B cell (primary cell): ENCODE results near the gene SLIT3. TPM values are rescaled to one million over a fixed set of nuclear protein-coding genes. Genes with fewer than 3 reads are reported as not detected.

Source experiments
- ATAC-seq: fragments of 200-7000 bp; cut with Tn5 transposase; one replicate; pipeline ENCODE4 v1.10.0; 2021; ENCODE audit warnings: low read depth, mild to moderate bottlenecking, moderate number of reproducible peaks, moderate library complexity
- CTCF ChIA-PET: fragments of 350-600 bp; sonication (Branson Sonifier 250); formaldehyde crosslinking; loops from one replicate; lab custom pipeline; 2021; ENCODE audit warnings: antibody characterized with exemption, inconsistent platforms; lab: Charles Lee
- POLR2A ChIA-PET: fragments of 350-600 bp; sonication (Branson Sonifier 250); formaldehyde crosslinking; loops from one replicate; lab custom pipeline; 2021; ENCODE audit warnings: antibody characterized with exemption; lab: Charles Lee
- DNase-seq: peaks from one replicate; pipeline ENCODE4 v3.0.0; 2013
- H2AFZ ChIP-seq: 2 replicates; pipeline ENCODE4 v1.6.1; 2012; ENCODE audit warnings: mild to moderate bottlenecking, low read depth, low read length; ENCODE audit not compliant: insufficient read depth, poor library complexity, severe bottlenecking
- H3K27ac ChIP-seq, 2 donors: 1 replicate in 1 of 2; 2 replicates in 1 of 2; pipeline ENCODE4 v1.5.1; 2012 to 2013; ENCODE audit warnings: low read length in 2 of 2, mild to moderate bottlenecking in 2 of 2, moderate library complexity in 1 of 2
- H3K27me3 ChIP-seq, 4 experiments: fragments of 200-600 bp in 1 of 4; sonication (generic) in 1 of 4; replicated peaks in 1 of 4; 1 replicate in 2 of 4; 2 replicates in 2 of 4; pipeline versions ENCODE4 v1.6.1 to v1.7.0; 2013 to 2016; ENCODE audit warnings: low read length in 3 of 4, mild to moderate bottlenecking in 2 of 4, mixed read lengths in 1 of 4, moderate library complexity in 1 of 4; ENCODE audit not compliant: insufficient read depth in 4 of 4, control insufficient read depth in 3 of 4; ENCODE audit errors: control extremely low read depth in 1 of 4
- H3K36me3 ChIP-seq, 2 experiments: replicated peaks in 1 of 2; 1 replicate in 1 of 2; 2 replicates in 1 of 2; pipeline versions ENCODE4 v1.6.1 to v1.7.1; 2013; ENCODE audit warnings: low read length in 1 of 2; ENCODE audit not compliant: insufficient read depth in 2 of 2, control insufficient read depth in 1 of 2; ENCODE audit errors: control extremely low read depth in 1 of 2, extremely low read depth in 1 of 2
- H3K4me1 ChIP-seq, 2 donors: fragments of 200-600 bp in 1 of 2; sonication (generic) in 1 of 2; 1 replicate in 1 of 2; 2 replicates in 1 of 2; pipeline versions ENCODE4 v1.5.1 to v1.6.1; 2013 to 2017; ENCODE audit warnings: low read length in 2 of 2; ENCODE audit not compliant: control insufficient read depth in 2 of 2, insufficient read depth in 2 of 2
- H3K4me2 ChIP-seq: replicated peaks from 2 replicates; pipeline ENCODE3; 2012; ENCODE audit warnings: mild to moderate bottlenecking, low read depth, low read length; ENCODE audit not compliant: poor library complexity, severe bottlenecking
- H3K4me3 ChIP-seq, 5 experiments: fragments of 200-600 bp in 1 of 5; sonication (generic) in 1 of 5; 1 replicate in 3 of 5; 2 replicates in 2 of 5; pipeline versions ENCODE4 v1.5.1 to v1.7.0; 2011 to 2016; ENCODE audit warnings: low read length in 4 of 5, mild to moderate bottlenecking in 4 of 5, low read depth in 2 of 5, control low read depth in 1 of 5, moderate library complexity in 1 of 5; ENCODE audit not compliant: insufficient read depth in 1 of 5; ENCODE audit errors: control extremely low read depth in 1 of 5, extremely low read depth in 1 of 5
- H3K79me2 ChIP-seq: fragments of 200-600 bp; sonication (generic); one replicate; pipeline ENCODE4 v1.6.0; 2016; ENCODE audit warnings: low read length; ENCODE audit not compliant: control insufficient read depth, insufficient read depth
- H3K9ac ChIP-seq: fragments of 200-600 bp; sonication (generic); 2 replicates; pipeline ENCODE4 v1.6.1; 2017; ENCODE audit warnings: mild to moderate bottlenecking, low read length, moderate library complexity
- H3K9me3 ChIP-seq, 3 donors: one replicate each; pipeline versions ENCODE4 v1.6.1 to v1.7.1; 2013; ENCODE audit warnings: low read length in 2 of 3; ENCODE audit not compliant: control insufficient read depth in 2 of 3, insufficient read depth in 1 of 3; ENCODE audit errors: control extremely low read depth in 1 of 3
- H4K20me1 ChIP-seq: 2 replicates; pipeline ENCODE4 v1.6.0; 2012; ENCODE audit warnings: mild to moderate bottlenecking, low read length; ENCODE audit not compliant: insufficient read depth, control insufficient read depth, poor library complexity, severe bottlenecking
- H3K27ac Mint-ChIP-seq: one replicate; pipeline ENCODE4 v1.8.0; 2021; ENCODE audit warnings: mixed read lengths
- H3K27me3 Mint-ChIP-seq: one replicate; pipeline ENCODE4 v1.8.0; 2021; ENCODE audit warnings: mixed read lengths
- H3K4me1 Mint-ChIP-seq: one replicate; pipeline ENCODE4 v1.8.0; 2021; ENCODE audit warnings: mixed read lengths
- H3K4me3 Mint-ChIP-seq: one replicate; pipeline ENCODE4 v1.8.0; 2021; ENCODE audit warnings: mixed read lengths
- H3K9me3 Mint-ChIP-seq: one replicate; pipeline ENCODE4 v1.8.0; 2022; ENCODE audit warnings: mixed read lengths; ENCODE audit not compliant: insufficient read depth
- EZH2 ChIP-seq: IDR thresholded peaks from 2 replicates; pipeline ENCODE4 v1.6.1; 2012; ENCODE audit warnings: borderline replicate concordance, low read depth, mild to moderate bottlenecking, moderate library complexity, low read length; ENCODE audit not compliant: insufficient read depth, poor library complexity, severe bottlenecking
- WGBS: methylation state at CpG from one replicate; pipeline ENCODE4 v1.1.5; 2013; ENCODE audit warnings: missing lambda C conversion rate; ENCODE audit not compliant: insufficient coverage; 5-methylcytosine and 5-hydroxymethylcytosine counted together
- intact Hi-C: fragments of 100-400 bp; cut with micrococcal nuclease; formaldehyde crosslinking; loops from one replicate; pipeline ENCODE4 v1.10.0; 2022
- polyA plus RNA-seq: library from polyadenylated mRNA; depleted of rRNA; stranded (reverse); fragments of >200 nt; gene quantifications from 2 replicates; pipeline ENCODE4 v1.2.3, GENCODE V29; 2012
- total RNA-seq, 2 donors: library from RNA; stranded (reverse); fragments of 120-200 nt in 1 of 2; gene quantifications; 1 replicate in 1 of 2; 2 replicates in 1 of 2; pipeline versions ENCODE4 v1.2.3 to v1.2.4, GENCODE V29; 2013 to 2022
- TF ChIP-seq, protein P1 (sequence below): fragments of 200-600 bp; IDR thresholded peaks from one replicate; pipeline ENCODE4 v1.8.0; 2022; ENCODE audit warnings: antibody characterized with exemption, mild to moderate bottlenecking

SLIT3 gene
- total and polyA plus RNA-seq, 2 donors (not counting 1 experiment from before 2014, with no cell fraction given) = not detected

DNA sequence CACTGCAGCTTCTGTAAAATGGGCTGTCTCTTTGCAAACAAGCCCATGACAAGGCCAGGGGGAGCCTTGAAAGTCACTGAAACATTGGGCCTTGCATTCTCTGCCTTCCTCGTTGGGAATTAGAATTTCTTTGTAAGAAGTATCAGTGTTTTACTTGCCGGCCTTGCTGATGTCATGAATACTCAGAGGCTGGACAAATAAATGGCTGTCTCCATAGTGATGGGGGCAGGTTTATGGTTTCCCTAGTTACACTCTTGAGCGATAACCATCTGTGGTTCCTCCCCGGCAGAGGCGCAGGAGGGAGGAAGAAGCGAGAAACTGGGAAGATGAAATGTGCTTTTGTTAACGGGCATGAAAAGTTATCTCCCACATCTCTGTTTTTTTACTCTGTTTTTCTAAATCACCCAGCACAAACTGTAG is 449.0 kb downstream of the SLIT3 start:
- Histone ChIP-seq H3K36me3 (no peaks in the 10 kb centered on the region), H2AFZ (no peak overlapping the region), H3K4me3 (no peak overlapping the region), H3K27ac (no peak overlapping the region), H3K9me3 (peaks cover 0 to 3% (median 0%) of the 10 kb centered on the region in 3 donors), H3K9ac (no peak overlapping the region), H3K4me1 (no peaks in the 10 kb centered on the region), H4K20me1 (no peaks in the 10 kb centered on the region), H3K4me2 (no peak overlapping the region), H3K79me2 (no peaks in the 10 kb centered on the region), H3K27me3 (no peaks in the 10 kb centered on the region)
- 0% methylated on average over 2 of the region's 7 CpGs for WGBS
- DNase-seq (no peak), ATAC-seq (no peak)
- Mint-ChIP-seq H3K27me3 (peaks cover 18% of the 10 kb centered on the region), H3K27ac (no peak overlapping the region), H3K4me3 (no peak overlapping the region), H3K9me3 (no peaks in the 10 kb centered on the region), H3K4me1 (no peaks in the 10 kb centered on the region)
- intact Hi-C loops = no loop called here
- TF ChIP-seq, protein P1, sequence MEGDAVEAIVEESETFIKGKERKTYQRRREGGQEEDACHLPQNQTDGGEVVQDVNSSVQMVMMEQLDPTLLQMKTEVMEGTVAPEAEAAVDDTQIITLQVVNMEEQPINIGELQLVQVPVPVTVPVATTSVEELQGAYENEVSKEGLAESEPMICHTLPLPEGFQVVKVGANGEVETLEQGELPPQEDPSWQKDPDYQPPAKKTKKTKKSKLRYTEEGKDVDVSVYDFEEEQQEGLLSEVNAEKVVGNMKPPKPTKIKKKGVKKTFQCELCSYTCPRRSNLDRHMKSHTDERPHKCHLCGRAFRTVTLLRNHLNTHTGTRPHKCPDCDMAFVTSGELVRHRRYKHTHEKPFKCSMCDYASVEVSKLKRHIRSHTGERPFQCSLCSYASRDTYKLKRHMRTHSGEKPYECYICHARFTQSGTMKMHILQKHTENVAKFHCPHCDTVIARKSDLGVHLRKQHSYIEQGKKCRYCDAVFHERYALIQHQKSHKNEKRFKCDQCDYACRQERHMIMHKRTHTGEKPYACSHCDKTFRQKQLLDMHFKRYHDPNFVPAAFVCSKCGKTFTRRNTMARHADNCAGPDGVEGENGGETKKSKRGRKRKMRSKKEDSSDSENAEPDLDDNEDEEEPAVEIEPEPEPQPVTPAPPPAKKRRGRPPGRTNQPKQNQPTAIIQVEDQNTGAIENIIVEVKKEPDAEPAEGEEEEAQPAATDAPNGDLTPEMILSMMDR = no peak
- POLR2A ChIA-PET = no interaction called here
- CTCF ChIA-PET = no interaction called here

DNA sequence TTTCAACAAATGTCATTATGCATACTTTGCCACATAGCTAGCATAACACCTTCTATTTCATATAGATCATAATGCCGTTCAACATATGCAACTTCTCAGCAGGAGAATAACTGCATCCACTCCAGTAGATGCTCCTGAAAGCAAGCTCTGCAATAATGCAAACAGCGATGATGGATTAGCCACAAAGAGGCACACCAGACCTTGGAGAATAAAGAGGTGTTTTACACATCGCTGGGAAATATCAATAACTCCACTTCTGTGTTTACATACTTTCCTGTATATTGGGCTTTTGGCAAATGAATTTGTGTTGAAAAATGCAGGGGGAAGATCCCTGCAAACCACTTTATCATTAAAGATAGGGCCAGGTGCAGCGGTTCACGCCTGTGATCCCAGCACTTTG is 450.3 kb downstream of the SLIT3 start:
- ChIA-PET CTCF (no interaction called here), POLR2A (no interaction called here)
- DNase-seq = no peak
- H3K27ac ChIP-seq = no peak overlapping the region
- no peaks in the 10 kb centered on the region for H4K20me1 ChIP-seq
- TF ChIP-seq, protein P1 = no peak
- no peak for TF ChIP-seq EZH2
- H3K36me3 ChIP-seq = no peaks in the 10 kb centered on the region
- no peaks in the 10 kb centered on the region for H3K79me2 ChIP-seq
- no peak for ATAC-seq
- H3K27me3 ChIP-seq = no peaks in the 10 kb centered on the region
- no peaks in the 10 kb centered on the region for H3K4me1 ChIP-seq
- H3K4me3 ChIP-seq = no peak overlapping the region
- H3K9me3 Mint-ChIP-seq = no peaks in the 10 kb centered on the region
- H2AFZ ChIP-seq = no peak overlapping the region
- no peak overlapping the region for H3K4me2 ChIP-seq
- H3K27ac Mint-ChIP-seq = no peak overlapping the region
- peaks cover 18% of the 10 kb centered on the region for H3K27me3 Mint-ChIP-seq
- no peaks in the 10 kb centered on the region for H3K9me3 ChIP-seq
- H3K4me3 Mint-ChIP-seq = no peak overlapping the region
- WGBS = 100% methylated on average over 2 of the region's 5 CpGs
- no peak overlapping the region for H3K9ac ChIP-seq
- intact Hi-C loops = no loop called here
- no peaks in the 10 kb centered on the region for H3K4me1 Mint-ChIP-seq
